ENCODE results near the gene ITPA.

Gene ITPA

DNA sequence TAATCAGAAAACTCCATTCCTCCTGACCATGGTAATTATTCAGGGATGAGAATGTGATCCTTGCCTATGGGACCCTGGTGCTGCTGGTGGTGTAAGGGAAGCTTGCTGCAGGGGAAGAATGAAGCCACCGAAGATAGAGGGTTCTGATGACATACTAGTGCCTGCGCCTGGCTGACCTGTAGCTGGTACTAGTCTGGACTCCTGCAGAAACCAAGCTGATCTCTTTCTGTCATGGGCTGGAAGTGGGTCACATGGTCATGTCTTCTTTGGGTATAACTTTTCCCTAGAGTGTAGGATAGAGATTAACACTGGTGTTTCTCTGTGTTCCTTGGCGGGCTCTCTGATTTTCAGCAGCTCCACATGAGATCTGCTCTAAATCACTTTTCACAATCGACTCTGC lies 38.3 kb downstream of the ITPA start:
- no peak for DNase-seq

DNA sequence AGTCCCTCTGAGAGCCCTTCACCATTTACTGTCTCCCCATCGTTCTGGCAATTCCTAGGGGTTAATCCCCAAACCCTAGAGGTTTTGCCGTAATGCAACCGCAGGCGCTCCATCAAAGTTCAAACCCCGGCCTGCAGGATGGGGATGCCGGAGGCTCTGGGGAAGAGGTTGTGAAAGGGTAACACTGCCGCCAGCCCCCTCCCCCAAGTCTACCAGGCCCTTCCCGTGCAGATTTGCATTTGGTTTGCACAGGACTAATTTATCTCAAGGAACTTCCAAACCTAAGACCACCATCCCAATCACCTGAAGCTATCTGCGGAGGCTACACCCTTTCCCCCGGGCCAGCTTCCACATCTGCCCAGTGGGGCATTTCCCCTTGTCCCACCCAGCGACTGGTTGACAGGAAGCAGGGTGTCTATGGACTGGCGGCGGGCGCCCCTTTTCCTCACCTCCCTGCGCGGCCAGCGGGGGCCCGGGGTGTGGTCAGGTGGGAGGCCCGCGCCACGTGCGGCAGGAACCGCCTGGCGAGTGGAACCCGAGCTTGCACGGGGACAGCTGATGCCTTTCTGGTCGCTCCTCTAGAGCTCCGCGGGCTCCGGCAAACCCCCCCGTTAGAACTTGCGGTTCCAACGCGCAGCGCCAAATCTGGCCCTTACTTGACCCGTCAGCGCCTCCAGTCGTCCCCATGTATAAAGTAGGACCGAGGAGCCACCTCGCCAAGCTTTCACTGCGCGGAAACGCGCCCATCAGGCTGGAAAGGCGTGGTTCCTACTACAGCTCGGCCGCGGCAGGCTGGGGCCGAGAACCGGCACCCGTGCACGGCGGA lies 39.1 kb downstream of the ITPA start:
- peak; percentile 8 for DNase-seq

DNA sequence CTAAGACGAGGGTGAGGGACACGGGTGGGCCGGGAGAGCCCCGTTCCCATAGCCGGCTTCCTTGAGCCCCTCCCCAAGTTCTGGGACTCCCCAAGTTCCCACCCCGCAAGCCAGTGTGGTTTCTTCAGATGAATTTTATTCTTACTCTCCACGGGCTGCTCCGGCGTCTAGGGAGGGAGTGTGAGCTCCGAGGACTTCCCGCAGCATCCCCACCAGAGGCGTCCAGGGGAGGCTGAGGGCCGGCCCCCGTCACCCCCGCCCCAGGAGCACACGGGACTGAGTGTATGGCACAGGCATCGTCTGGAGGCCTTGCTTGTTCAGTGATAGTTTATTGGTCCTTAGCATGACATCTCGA lies 39.7 kb downstream of the ITPA start:
- no peak for DNase-seq

DNA sequence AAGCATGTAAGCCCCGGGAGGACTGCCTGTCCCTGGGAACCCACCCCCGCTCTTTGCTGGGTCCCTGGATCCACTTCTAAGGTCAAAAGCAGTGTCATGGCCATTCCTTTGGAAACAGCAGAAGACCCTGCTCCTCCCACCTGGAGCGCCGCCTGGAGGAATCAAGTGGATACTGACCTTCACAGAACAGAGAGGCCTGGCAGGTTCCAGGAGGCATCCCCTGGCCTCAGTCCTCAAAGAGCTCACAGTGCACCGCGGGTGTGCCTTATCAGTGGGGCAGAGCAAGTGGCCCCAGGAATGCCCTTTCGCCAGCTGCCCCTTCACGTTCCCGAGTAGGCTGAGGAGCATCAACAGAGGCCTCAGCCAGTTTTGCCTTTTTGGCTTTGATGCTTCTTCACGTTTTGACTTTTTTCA lies 40.8 kb downstream of the ITPA start:
- no peak for DNase-seq

DNA sequence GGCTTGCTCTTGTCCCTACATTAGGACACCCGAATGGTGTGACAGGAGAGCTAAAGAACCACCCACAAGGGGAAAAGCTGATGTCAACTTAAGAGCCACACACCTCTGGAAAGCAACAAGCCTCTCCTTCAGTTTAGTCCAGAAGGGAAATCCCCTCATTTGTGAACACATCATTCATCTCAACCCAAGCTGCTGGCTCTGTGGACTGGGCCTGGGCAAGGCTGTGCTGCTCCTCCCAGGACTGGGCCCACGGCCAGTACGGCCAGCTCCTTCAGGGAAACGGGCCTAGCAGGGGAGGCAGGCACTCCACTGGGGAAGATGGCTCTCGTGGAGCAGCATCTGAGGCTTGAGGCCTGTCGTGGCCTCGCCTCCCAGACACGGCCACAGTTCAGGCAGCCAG lies 42.5 kb downstream of the ITPA start:
- DNase-seq: no peak

DNA sequence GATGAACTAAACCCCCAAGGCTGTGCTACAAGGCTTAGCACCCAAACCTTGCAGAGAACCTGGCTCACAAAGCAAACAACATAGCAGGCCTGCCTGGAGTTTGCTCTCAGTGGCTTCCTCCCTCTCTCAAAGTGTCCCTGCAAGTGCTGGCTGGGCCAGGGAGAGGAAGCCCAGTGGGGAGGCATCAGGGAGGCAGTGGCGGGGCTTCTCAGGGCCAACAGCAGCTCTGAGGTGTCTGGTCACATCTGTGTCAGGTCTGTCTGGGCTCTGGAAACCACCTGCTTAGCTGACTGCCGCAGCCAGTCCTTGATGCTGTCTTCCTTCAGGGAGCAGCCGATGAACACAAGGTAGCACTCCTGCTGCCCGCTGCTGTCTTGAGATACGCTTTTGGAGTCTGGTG lies 46.4 kb downstream of the ITPA start:
- DNase-seq: no peak

DNA sequence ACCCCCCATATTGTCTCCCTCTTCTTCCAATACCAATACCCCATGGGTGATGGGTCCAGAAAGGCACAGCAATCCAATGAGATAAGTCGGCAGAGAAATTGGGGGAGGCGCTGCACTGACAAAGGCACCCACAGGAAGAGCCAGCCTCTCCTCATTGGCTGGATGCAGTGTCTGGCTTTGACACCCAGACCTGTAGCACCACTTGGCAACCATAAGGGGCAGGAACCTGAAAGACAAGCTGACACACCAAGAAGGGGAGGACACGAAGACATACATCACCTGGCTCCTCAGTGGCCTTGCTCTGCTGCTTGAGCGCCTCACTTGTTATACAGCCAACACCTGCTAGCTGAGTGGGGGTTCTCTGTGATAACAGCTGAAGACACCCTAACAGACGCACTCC lies 49.1 kb downstream of the ITPA start:
- no peak for DNase-seq

DNA sequence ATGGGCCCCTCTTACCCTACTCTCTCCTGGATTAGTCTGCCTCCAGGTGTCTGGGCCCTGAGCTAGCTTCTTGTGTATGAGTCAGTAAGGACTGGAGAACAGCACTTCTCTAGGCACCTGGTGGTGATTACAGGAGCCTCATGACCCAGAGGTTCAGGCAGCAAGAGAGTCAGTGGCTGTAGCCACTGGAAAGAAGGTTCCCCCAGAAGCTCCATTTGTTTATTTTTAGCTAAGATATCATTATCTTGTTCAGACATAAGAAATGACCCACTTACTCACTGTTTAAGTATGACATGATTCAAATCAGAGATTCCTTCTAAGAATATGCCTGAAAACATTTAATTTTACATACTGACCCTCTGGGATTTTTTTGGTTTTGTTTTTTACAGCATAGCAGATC lies 53.3 kb downstream of the ITPA start:
- no peak for DNase-seq

DNA sequence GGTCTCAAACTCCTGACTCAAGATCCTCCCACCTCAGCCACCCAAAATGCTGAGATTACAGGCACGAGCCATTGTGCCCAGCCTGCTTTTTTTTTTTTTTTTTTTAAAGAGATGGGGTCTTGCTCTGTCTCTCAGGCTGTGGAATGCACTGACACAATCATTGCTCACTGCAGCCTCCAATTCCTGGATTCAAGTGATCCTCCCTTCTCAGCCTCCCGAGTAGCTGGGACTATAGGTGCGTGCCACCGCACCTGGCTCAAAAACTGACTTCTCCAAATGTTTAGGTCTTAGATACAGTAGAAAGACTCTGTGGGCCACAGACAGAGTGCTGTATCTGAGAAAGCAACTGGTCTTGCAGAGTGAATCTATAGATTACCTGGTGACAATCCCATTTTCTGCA lies 60.8 kb downstream of the ITPA start:
- DNase-seq: no peak

DNA sequence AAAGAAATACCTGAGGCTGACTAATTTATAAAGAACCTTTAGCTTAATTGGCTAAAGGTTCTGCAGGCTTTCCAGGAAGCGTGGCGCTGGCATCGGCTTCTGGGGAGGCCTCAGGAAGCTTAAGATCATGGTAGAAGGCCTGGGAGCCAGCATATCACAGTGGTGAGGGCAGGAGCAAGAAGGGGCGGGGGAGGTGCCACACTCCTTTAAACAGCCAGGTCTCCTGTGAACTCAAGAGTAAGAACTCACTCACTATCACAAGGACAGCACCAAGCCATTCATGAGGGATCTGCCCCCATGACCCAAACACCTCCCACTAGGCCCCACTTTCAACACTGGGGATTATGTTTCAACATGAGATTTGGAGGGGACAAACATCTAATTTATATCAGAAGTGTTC lies 64.1 kb downstream of the ITPA start:
- DNase-seq: no peak
